AG08395 (cell line): ENCODE data around the gene KIF20B.
A peak's percentile ranks its signal among the peaks of the same experiment; 100 is the strongest.
"Not testable (repeated sequence)": the region's sequence is repeated elsewhere in the genome, so short reads cannot be mapped to it uniquely, and the experiment has no call there.

Experiments used
- DNase-seq: peaks from one replicate; pipeline ENCODE4 v3.0.0; 2012; ENCODE audit warnings: mixed read lengths, low spot score

Gene KIF20B

DNA sequence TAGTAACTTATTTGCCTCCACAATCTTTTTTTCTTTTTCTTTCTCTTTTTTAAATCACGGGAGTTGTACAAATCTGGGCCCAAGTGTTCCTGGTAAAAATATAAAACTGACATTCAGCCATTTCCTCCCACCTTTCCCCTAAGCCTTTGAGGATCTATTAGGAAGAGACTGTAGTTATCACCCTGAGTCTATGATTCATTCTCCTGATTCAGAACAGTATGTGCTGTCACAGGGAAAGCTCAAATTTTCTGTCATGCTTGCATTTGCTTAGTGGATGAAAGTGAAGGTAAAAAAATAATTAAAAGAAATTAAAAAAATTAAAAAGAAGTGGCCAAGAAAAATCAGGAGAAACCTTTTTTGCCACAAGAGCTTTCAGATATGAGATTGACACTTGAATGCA, 71.7 kb downstream of the KIF20B start:
- DNase-seq: no peak

DNA sequence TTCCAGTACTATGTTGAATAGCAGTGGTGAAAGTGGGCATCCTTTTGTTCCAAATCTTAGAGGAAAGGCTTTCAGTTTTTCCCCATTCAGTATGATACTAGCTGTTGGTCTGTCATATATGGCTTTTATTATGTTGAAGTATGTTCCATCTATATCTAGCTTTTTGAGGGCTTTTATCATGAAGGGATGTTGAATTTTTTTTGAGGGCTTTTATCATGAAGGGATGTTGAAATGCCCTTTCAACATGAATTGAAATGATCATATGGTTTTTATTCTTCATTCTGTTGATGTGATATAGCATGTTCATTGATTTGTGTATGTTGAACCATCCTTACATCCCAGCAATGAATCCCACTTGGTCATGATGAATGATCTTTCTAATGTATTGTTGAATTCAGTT, 75.3 kb downstream of the KIF20B start:
- DNase-seq: no peak

DNA sequence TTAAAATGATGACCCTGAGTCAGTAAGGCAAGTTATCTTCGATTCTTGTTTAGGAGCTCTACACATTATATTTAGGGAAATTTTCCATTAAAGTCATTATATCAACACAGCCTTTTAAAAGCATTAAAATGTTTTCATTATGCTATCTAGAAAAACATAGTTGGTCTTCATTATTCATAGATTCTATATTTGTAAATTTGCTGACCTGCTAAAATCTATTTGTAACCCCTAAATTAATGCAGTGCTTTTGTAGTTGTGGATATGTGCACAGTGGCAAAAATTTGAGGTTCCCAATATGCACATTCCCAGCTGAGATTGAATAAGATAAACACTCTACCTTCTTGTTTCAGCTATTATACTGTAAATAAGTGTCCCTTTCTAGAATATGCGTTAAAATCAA, 81.1 kb downstream of the KIF20B start:
- DNase-seq: no peak

DNA sequence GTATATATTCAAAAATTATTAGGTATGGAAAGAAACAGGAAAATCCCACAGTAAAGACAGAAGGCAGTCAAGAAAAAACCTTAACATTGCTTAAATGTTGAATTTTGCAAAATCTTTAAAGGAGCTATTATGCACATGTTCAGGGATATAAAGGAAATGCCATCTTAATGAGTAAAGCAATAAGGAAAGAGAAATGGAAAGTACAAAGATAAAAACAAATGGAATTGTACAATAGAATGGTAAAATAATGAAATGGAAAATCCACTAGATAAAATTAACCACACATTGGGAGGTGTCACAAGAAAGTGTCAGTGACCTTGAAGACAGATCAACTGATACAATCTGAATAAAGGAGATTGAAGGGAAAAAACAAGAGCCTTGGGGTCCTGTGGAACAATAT, 82.0 kb downstream of the KIF20B start:
- DNase-seq: no peak

DNA sequence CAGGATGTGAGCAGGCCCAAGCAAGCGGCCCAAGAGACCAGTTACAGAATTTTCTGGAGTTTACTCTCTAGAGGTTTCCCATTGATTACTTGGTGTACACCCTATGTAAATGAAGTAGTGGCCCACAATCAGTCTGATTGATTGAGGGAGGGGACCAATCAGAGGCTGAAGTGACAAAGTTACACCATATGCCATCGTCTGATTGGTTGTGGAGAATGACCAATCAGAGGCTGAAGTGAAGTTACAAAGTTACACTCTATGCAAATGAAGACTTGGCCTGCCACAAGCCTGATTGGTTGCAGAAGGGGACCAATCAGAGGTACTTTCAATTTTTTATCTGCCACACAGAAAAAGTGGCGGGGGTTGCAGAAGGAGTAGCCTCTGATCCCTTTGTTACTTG, 83.7 kb downstream of the KIF20B start:
- DNase-seq: no peak

DNA sequence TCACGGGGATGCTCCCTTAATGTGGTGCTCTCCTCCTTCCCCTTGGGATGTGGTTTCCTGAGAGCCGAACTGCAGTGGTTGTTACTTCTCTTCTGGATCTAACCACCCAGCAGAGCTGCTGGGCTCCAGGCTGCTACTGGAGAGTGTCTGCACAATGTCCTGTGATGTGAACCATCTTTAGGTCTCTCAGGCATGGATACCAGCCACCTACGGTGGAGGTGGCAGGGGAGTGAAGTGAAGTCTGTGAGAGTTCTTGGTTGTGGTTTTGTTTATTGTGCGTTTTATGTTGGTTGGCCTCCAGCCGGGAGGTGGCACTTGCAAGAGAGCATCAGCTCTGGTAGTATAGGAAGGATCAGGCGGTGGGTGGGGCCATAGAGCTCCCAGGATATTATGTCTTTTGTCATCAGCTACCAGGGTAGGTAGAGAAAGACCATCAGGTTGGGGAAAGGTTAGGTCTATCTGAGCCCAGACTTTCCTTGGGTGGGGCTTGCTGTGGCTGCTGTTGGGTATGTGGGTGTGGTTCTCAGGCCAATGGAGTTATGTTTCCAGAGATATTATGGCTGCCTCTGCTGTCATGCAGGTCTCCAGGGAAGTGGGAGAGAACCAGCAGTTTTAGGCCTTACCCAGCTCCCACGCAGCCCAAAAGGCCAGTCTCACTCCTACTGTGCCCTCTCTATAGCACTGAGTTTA, 87.9 kb downstream of the KIF20B start:
- no peak for DNase-seq

DNA sequence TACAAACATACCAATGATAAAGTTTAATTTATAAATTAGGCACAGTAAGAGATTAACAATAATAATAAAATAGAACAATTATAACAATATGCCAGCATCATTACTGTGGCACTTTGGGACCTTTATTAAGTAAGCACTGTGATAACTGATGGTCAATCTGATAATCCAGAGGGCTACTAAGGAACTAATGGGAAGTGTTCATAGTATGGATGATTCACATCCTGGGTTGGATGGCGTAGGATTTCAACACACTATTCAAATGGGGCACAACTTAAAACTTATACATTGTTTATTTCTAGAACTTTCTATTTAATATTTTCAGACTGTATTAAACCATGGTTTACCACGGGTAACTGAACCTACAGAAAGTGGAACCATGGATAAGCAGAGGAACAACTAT, 90.8 kb downstream of the KIF20B start:
- no peak for DNase-seq

DNA sequence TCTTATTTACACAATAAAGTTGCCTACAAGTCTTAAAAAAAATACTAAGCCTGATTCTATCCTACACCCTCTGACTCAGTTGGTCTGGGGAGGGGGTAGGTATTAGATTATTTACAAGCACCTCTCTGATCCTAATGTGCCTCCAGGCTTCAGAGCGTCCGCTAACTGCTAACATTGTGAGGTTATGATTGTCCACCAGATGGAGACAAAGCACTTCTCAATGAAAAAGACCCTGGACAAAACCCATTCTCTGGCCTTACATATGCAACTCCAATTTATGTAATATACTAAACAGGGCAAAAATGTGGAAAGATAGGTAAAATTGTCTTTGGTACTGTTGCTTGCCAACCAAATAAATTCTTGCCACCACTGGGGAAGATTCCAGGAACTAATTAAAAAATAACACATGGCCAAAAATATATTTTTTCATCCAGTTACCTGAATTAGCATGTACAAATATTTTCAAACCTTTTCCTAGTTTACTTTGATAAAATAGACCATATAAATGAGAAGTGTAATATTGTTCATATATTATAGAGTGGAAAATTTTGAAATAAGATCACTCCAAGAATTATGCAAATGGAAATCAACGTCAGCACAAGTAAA, 92.4 kb downstream of the KIF20B start:
- DNase-seq: peak; percentile 81

DNA sequence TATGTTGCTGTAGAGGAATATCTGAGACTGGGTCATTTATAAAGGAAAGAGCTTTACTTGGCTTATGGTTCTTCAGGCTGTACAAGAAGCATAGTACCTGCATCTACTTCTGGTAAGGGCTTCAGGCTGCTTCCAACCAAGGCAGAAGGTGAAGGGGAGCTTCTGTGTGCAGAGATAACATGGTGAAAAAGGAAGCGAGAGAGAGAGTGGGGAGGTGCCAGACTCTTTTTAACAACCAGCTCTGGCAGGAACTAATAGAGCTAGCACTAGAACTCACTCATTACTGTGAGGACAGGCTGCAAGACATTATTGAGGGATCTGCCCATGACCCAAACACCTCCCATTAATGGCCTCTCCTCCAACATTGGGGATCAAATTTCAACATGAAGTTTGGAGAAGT, 94.5 kb downstream of the KIF20B start:
- DNase-seq: no peak

DNA sequence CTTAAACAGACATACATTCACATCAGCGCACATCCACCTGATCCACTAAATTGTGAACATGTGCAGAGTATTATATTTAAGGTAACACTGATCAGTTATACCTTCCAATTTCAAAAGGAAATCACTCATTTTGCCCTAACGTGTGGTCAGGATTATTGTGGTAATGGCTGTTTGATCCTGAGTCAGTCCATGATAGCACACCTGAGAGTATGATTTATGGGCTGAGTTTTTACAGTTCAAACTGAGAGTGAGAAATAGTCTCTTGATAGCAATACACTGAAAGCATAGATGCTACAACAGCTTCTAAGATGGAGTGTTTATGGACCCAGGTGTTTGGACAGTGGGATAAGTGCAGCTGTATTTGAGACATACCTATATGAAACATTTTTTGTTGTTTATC, 96.7 kb downstream of the KIF20B start:
- no peak for DNase-seq

DNA sequence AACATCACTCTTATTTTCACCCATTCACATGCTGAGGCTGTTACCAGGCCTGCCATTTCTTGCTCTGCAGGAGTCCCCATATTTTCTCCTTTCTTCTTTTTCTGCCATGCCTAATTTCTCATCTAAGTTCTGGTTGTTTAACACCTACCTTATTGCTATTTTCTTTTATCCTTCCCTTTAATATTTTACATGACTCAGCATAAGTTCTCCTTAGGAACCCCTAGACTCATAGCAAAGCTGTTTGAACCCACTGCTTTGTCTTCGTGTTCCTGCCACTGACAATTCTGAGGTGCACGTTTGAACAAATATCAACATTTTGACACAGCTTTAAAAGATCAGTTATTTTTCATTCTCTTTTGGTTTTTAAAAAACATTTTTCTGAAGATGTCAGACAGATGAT, 98.2 kb downstream of the KIF20B start:
- no peak for DNase-seq

DNA sequence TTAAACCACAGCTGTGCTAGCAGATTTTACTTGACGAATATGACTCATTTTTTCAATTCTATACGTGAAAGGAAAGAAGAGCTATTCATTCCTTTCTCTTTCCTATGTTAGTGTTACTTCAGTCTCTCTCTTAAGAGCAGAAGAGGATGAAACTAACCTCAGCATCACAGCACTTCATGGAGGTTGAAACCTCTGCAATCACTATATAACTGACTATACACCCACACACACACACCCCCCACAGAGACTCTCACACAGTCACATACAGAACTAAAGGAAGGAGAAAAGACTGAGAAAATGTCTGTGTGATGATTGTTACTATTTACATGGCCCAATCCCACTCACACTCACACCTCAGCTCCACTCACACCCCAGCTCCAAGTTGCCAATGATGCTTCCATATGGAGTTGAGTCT, 104.2 kb downstream of the KIF20B start:
- DNase-seq: no peak

DNA sequence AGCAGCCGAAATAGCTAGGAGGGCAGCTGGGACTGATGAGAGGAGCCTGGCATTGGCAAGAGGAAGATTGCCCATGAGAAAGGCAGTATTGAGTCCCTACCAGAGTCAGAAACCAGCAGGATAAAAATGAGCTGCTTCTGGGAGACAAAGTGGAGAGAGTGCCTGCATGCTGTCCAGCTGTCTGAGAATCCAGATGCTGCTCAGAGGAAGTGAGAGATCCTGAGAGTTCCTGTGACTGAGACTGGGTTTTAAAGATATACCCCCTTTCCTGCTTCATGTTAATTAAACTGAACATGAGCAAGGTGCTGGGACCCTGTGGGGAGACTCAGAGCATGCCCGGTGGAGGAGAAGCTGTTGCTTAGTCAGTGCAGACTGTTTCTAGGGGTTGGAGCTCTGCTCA, 107.5 kb downstream of the KIF20B start:
- no peak for DNase-seq

DNA sequence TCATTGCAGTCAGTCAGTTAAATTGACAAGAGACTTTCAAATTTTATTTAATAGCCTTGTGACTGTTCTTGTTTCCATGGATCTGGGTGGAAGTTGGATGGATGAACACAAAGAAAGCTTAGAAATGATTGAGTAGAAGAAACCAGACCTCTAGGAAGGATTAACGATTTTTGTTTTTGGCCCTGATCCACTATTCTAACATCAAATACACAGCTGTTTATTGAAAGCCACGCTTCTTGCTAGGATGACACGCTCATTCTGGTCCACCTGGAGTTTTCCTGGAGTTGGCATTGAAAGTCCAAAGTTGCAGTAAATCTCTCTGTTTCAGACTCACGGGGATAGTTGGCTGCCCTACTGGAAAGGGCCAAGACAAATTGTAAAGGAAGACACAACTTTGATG, 108.4 kb downstream of the KIF20B start:
- no peak for DNase-seq

DNA sequence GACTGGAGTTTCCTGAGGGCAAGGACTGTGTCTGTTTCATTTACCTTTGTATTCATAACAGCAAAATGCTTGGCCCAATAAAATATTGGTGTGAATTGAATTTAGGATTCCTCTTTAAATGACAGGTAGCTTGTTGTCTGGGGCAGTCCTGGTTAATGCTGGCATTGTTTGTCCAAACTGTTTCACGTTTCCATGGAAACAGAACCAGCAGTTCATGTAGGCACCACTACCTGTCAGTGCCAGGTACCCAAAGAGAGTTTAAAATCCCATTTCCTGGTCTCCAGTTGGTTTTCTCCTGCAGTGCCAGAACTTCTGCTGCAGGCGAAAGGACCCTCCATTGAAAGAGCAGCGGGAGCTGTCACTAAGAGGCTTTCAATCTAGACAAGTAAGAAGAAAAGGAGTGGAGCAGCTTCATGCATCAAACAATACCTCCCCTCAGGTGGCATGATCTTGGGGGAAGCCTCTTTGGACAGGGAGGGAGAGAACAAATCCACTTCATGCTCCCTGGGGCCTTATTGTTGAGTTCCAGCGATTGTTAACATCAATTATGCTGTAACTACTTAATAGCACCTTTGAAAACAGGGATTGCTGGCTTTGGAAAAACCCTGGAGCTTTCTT, 109.6 kb downstream of the KIF20B start:
- DNase-seq: no peak

DNA sequence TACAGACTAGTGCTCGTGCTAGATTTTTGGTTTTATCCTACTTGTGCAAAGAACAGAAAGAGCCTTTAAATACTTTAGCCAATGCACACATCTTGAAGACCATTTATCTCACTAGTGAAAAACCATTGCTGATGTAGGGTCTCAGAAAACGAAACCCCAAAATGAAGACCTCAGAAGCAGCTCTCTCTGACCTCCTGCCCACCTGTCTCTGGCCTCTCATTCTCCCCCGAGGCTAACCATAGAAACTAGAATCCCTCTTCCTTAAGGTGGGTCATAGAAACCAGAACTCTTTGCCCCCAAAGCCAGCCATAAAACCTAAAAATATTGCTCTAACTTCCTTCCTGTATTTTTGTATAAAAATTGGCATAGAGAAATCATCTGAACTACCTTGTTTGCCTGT, 112.2 kb downstream of the KIF20B start:
- DNase-seq: no peak

DNA sequence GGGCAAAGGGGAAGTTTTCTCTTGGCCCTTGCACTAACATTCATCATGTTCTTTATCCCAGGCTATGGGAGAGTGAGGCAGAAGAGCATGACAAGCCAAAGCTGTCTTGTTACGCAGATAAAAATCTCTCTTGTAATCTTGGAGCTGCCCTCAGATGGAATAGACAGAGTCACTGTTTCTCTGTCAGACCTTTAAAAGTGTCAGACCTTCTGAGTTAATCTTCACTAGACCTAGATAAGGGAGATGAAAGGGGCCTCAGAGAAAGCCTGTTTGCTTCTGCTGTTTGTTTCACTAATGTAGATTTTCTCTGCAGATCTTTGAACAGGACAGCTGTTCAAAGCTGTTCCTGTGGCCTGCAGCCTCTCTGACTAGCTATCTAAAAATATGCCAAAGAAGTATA, 112.9 kb downstream of the KIF20B start:
- no peak for DNase-seq

DNA sequence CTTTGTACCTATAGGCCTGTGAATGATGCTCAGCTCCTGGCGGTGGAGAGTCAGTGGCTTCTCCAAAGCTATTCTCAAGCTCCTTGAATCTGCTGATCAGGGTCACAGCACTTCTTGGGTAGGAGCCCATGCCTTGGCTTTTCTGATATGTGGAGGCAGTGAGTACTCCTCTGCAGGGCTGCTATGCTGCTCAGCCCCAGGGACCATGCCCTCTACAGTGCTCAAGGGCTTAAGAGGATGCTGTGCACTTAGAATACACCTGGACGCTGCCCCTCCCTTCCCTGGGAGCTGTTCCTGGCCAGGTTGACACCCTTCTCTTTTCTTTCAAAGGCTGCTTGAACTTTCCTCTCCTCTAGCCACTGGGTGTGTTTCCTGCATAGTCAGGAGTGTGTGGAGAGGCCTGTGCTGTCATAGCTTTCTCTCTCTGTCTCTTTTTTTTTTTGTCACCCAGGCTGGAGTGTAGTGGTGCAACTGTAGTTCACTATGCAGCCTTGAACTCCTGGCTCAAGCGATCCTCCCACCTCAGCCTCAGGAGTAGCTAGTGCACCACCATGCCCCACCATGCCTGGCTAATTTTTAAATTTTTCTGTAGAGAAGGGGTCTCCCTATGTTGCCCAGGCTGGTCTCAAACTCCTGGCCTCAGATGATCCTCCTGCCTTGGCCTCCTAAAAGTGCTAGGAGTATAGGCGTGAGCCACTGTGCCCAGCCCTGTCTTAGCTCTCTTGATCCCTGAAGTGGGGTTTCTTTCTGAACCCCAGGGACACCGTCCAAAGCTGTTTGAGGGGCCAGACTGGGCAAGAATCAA, 113.9 kb downstream of the KIF20B start:
- DNase-seq: no peak

DNA sequence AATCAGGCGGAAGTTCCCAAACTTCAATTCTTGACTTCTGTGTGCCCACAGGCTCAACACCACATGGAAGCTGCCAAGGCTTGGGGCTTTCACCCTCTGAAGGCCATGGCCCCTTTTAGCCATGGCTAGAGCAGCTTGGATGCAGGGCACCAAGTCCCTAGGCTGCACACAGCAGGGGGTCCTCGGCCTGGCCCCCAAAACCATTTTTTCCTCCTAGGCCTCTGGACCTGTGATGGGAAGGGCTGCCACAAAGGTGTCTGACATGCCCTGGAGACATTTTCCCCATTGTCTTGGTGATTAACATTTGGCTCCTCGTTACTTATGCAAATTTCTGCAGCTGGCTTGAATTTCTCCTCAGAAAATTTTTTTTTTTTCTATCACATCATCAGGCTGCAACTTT, 117.6 kb downstream of the KIF20B start:
- not testable (repeated sequence) for DNase-seq
